Kidney tubule cell (primary cell): ENCODE measurements around the gene GASK1B.

Experiments used
- DNase-seq: peaks from one replicate; pipeline ENCODE4 v3.0.0-alpha.2; 2018; ENCODE audit warnings: low spot score

GASK1B gene

DNA sequence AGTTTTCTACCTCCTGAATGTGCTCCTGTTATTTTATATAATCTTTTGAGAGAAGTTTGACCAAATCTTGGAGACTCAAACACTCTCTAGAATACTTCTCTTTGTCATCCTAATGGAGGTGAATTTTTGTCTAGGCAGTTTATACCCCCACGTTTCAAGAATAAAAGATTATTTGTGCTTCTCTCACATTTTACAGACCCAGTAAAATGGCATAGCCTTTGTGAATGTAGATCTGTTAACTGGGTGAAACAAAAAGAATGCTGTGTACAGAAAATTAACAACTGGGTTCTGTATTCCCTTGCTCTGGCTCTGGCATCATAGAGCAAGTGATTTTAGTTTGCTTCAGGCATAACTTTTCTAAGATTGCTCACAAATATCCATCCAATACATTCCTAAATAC lies 26.1 kb downstream of the GASK1B start:
- DNase-seq, result no peak

GRCh38 chr4:158139086-158139485 lies 33.7 kb downstream of the GASK1B start:
- no peak for DNase-seq

DNA sequence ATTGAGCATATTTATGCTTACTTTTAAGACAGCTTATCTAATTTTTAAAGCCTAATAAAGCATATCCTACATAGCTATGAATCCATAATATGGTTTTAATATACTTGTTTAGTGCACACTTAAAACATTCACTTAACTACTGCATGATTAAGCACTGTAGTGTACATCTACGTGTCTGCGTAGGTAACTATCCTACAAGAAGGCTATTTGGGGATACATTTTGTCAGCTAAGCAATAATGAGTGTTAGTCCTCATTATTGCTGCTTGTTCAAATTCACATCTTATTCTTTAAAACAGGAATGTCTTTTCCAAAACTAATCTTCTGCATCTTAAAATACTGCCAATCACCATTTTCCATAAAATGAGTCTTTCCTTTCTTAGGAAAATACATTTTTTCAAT lies 38.6 kb downstream of the GASK1B start:
- no peak for DNase-seq

DNA sequence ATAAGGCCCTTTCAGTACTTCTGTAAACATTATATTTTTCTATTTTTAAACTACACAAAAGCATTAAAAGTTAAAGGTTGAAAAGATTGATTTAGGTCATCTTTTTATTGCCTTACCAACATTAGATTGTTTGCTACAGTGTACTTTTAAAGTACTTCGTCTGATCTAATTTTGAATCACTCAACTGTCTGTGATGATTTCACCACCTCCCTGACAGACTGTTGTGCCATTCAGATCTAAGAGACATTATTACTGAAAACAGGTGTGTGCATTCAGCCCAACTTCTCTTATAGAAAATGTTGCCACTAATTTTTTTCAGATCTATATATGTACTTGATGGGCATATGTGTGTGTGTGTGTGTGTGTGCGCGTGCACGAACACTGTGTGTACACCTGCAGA lies 39.3 kb downstream of the GASK1B start:
- DNase-seq, result peak; percentile 40

- peak; percentile 31 for DNase-seq
Measured at GRCh38 chr4:158131027-158131426, 41.8 kb downstream of the GASK1B start.

- no peak for DNase-seq
Measured at GRCh38 chr4:158130204-158130603, 42.6 kb downstream of the GASK1B start.

DNA sequence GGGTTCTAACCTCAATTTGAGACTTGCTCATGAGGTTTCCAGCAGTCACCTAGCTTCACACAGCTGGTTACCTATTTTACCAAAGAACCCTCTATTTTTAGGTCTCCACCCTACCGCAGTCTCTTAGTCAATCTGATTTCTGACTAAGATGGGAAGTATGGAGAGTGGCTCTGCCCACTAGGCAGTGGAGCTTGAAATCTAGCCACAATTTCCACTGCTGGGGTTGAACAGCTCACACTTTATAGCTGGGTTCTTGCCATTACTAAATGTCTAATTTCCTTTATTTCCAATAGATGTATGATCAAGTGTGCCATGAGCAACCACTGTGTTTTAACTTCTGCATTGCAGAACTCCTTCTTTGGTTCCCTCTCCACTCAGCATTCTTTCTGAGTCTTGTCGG lies 43.1 kb downstream of the GASK1B start:
- DNase-seq, result peak; percentile 94

DNA sequence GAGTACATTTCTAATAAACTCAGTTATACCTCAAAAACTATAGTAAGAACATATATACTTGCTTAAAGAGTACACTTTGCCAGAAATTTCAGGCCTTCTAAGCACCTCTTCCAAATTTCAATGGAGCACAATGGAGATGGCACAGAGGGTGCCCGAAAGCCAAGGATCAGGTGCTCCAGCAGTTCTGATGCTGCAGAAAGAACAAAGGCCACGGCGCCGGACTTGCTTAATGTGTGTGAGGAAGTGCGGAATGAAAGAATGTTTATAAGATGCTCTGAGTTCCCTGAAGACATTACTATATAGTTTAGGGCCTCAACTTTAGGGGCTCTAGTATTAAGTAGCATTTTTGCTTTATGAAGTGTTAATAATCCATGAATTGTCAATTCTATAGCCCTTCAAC lies 44.3 kb downstream of the GASK1B start:
- DNase-seq, result no peak

GRCh38 chr4:158125310-158125709 lies 47.5 kb downstream of the GASK1B start:
- DNase-seq, result no peak
